A549 (cell line): ENCODE results near the gene SHFL.

ENCODE experiments used
- BHLHE40 ChIP-seq: IDR thresholded peaks from 2 replicates; pipeline ENCODE4 v1.6.1; 2012; ENCODE audit warnings: low read depth, low read length, inconsistent platforms
- CBX2 ChIP-seq: fragments of 200-600 bp; sonication (generic); IDR thresholded peaks from 2 replicates; pipeline ENCODE4 v1.6.1; 2016; ENCODE audit warnings: low read depth, mild to moderate bottlenecking, borderline replicate concordance
- CEBPB ChIP-seq, 2 experiments: fragments of >200 bp in 1 of 2; sonication (Bioruptor Twin) in 1 of 2; formaldehyde crosslinking in 1 of 2; IDR thresholded peaks; 2 replicates each; pipeline ENCODE4 v1.6.1; 2012 to 2016
- CTCF ChIP-seq: fragments of >200 bp; sonication (Bioruptor Twin); formaldehyde crosslinking; IDR thresholded peaks from 3 replicates; pipeline ENCODE4 v1.5.1; 2016
- EP300 ChIP-seq, 2 experiments: fragments of >200 bp; sonication (Bioruptor Twin); formaldehyde crosslinking; IDR thresholded peaks; 2 replicates in 1 of 2; 3 replicates in 1 of 2; pipeline ENCODE4 v1.6.1; 2016 to 2017
- MAZ ChIP-seq: fragments of 150-350 bp; IDR thresholded peaks from 2 replicates; pipeline ENCODE4 v1.6.1; 2014; ENCODE audit warnings: antibody characterized with exemption, low read depth, low read length, borderline replicate concordance
- POLR2A ChIP-seq: IDR thresholded peaks from 2 replicates; pipeline ENCODE4 v1.6.1; 2012; ENCODE audit warnings: mild to moderate bottlenecking, low read length

- TF ChIP-seq EP300 (IDR thresholded peaks at IDR 0.05) (no peak), MAZ (no peak), CBX2 (no peak), CTCF (no peak), CEBPB (IDR thresholded peaks at IDR 0.05) (no peak), BHLHE40 (no peak), POLR2A (no peak)
Observed at GRCh38 chr19:10069046-10069445, 17.1 kb upstream of the SHFL start.
